Effector memory CD4-positive, alpha-beta T cell (primary cell): ENCODE results near the gene AP1G2.

Experiments
- DNase-seq, 3 donors: peaks; one replicate each; pipeline ENCODE4 v3.0.0-alpha.2; 2020
- H3K27ac ChIP-seq: 2 replicates; pipeline ENCODE4 v1.7.0; 2013; ENCODE audit warnings: mild to moderate bottlenecking, low read length, moderate library complexity; ENCODE audit not compliant: insufficient read depth, poor library complexity, severe bottlenecking
- H3K27me3 ChIP-seq: replicated peaks from 2 replicates; pipeline ENCODE4 v1.7.0; 2013; ENCODE audit warnings: mild to moderate bottlenecking, low read length; ENCODE audit not compliant: insufficient read depth, control insufficient read depth, poor library complexity, severe bottlenecking
- H3K36me3 ChIP-seq: 2 replicates; pipeline ENCODE4 v1.7.0; 2013; ENCODE audit warnings: mild to moderate bottlenecking, low read length, moderate library complexity; ENCODE audit not compliant: control insufficient read depth, insufficient read depth
- H3K4me1 ChIP-seq: 2 replicates; pipeline ENCODE4 v1.7.0; 2013; ENCODE audit warnings: low read length, mild to moderate bottlenecking; ENCODE audit not compliant: control insufficient read depth, insufficient read depth, poor library complexity, severe bottlenecking
- H3K4me3 ChIP-seq: 2 replicates; pipeline ENCODE4 v1.7.0; 2013; ENCODE audit warnings: low read length, low read depth, mild to moderate bottlenecking; ENCODE audit not compliant: insufficient read depth, poor library complexity, severe bottlenecking
- H3K9me3 ChIP-seq: 2 replicates; pipeline ENCODE4 v1.7.0; 2013; ENCODE audit warnings: mild to moderate bottlenecking, low read length, moderate library complexity; ENCODE audit not compliant: control insufficient read depth

AP1G2 gene

GRCh38 chr14:23530375-23531055 lies 37.1 kb downstream of the AP1G2 start:
- Histone ChIP-seq H3K27ac (no peak overlapping the region), H3K27me3 (no peaks in the 10 kb centered on the region), H3K36me3 (no peaks in the 10 kb centered on the region), H3K4me1 (no peaks in the 10 kb centered on the region), H3K9me3 (no peaks in the 10 kb centered on the region), H3K4me3 (no peak overlapping the region)
- DNase-seq, result no peak

GRCh38 chr14:23529016-23529415 lies 38.6 kb downstream of the AP1G2 start:
- DNase-seq, result no peak
- Histone ChIP-seq H3K4me1 (no peaks in the 10 kb centered on the region), H3K27me3 (no peaks in the 10 kb centered on the region), H3K9me3 (no peaks in the 10 kb centered on the region), H3K4me3 (no peak overlapping the region), H3K27ac (no peak overlapping the region), H3K36me3 (no peaks in the 10 kb centered on the region)

DNA sequence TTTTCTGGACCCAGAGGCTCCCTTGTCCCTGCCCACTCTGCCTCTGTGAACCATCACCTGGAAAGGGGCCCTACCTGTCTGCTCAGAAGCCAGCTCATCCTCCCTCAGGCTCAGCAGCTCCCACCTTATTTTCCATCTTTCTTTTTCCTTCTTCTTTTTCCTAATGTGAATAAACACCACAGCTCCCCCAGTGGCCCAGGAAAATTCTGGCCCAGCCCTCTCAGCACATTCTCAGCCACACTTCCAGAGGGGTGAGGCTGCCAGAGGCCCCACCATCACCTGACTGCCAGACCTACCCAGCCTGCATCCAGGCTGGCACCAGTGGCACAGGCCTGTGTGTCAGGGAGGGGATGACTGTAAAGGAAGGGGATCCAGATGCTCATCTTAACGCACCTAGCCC lies 39.0 kb downstream of the AP1G2 start:
- Histone ChIP-seq H3K4me3 (no peak overlapping the region), H3K4me1 (no peaks in the 10 kb centered on the region), H3K27ac (no peak overlapping the region), H3K9me3 (no peaks in the 10 kb centered on the region), H3K27me3 (no peaks in the 10 kb centered on the region), H3K36me3 (no peaks in the 10 kb centered on the region)
- no peak for DNase-seq

GRCh38 chr14:23525611-23526010 lies 42.0 kb downstream of the AP1G2 start:
- no peak for DNase-seq
- Histone ChIP-seq H3K27ac (no peak overlapping the region), H3K4me3 (no peak overlapping the region), H3K27me3 (no peaks in the 10 kb centered on the region), H3K9me3 (no peaks in the 10 kb centered on the region), H3K4me1 (no peaks in the 10 kb centered on the region), H3K36me3 (no peaks in the 10 kb centered on the region)

DNA sequence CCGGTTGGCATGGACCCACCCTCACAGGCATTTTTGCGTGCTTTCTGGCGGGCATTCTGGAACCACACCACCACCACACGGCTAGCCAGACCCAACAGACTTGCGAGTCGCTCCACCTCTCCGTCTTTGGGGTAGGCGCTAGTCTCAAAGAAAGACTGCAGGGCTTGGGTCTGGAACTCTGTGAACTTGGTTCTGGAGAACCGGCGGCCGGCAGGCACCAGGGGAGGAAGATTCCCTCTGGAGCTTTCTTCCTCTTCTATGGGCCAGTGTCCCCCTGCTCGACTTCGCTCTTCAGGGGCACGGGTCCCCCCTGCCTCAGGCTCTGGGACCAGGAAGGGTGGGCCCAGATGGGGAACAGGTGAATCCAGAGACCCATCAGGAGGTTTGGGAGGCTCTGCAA lies 42.6 kb downstream of the AP1G2 start:
- no peak overlapping the region for H3K27ac ChIP-seq
- H3K27me3 ChIP-seq, result no peaks in the 10 kb centered on the region
- H3K9me3 ChIP-seq, result no peaks in the 10 kb centered on the region
- no peak for DNase-seq
- no peaks in the 10 kb centered on the region for H3K4me1 ChIP-seq
- H3K36me3 ChIP-seq, result no peaks in the 10 kb centered on the region
- H3K4me3 ChIP-seq, result no peak overlapping the region

- Histone ChIP-seq H3K9me3 (no peaks in the 10 kb centered on the region), H3K36me3 (no peaks in the 10 kb centered on the region), H3K4me1 (no peaks in the 10 kb centered on the region)
Measured at GRCh38 chr14:23523229-23524016, 44.2 kb downstream of the AP1G2 start.

DNA sequence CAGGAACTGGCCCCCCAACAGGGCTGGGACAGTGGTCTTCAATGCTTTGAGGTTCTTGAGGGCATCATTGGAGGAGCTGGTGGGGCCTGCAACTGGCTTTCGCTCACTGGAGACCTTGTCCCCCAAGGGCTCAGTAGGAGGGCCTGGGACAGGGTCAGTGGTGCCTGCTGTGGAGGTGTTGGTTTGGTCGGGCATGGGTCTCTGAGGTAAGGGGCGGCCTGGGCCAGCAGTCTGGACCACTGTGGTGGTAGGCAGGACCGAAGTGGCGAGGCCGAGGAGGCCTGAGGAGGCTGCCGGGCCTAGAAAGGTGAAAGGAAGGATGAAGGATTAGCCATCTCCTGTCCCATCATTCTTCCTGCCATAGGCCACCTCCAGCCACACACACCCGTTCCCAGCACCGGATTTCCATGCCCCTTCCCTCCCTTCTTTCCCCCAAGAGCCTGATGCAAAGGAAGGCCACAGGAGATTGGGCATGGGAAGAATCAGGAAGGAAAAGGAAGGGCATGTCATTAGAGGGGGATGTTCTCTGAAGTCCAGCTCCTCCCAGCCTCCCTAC lies 44.9 kb downstream of the AP1G2 start:
- no peaks in the 10 kb centered on the region for H3K27me3 ChIP-seq
- no peaks in the 10 kb centered on the region for H3K36me3 ChIP-seq
- no peak for DNase-seq
- H3K27ac ChIP-seq, result no peak overlapping the region
- H3K4me3 ChIP-seq, result no peak overlapping the region
- H3K4me1 ChIP-seq, result no peaks in the 10 kb centered on the region
- no peaks in the 10 kb centered on the region for H3K9me3 ChIP-seq

More at GRCh38 chr14:23523229-23524016, 44.2 kb downstream of the AP1G2 start:
- Histone ChIP-seq H3K27me3 (no peaks in the 10 kb centered on the region), H3K27ac (no peak overlapping the region), H3K4me3 (no peak overlapping the region)
- DNase-seq, result no peak

GRCh38 chr14:23521785-23522640 lies 45.6 kb downstream of the AP1G2 start:
- H3K27ac ChIP-seq, result no peak overlapping the region
- H3K36me3 ChIP-seq, result no peaks in the 10 kb centered on the region
- H3K4me3 ChIP-seq, result no peak overlapping the region
- no peak for DNase-seq
- H3K9me3 ChIP-seq, result no peaks in the 10 kb centered on the region
- no peaks in the 10 kb centered on the region for H3K27me3 ChIP-seq
- no peaks in the 10 kb centered on the region for H3K4me1 ChIP-seq

DNA sequence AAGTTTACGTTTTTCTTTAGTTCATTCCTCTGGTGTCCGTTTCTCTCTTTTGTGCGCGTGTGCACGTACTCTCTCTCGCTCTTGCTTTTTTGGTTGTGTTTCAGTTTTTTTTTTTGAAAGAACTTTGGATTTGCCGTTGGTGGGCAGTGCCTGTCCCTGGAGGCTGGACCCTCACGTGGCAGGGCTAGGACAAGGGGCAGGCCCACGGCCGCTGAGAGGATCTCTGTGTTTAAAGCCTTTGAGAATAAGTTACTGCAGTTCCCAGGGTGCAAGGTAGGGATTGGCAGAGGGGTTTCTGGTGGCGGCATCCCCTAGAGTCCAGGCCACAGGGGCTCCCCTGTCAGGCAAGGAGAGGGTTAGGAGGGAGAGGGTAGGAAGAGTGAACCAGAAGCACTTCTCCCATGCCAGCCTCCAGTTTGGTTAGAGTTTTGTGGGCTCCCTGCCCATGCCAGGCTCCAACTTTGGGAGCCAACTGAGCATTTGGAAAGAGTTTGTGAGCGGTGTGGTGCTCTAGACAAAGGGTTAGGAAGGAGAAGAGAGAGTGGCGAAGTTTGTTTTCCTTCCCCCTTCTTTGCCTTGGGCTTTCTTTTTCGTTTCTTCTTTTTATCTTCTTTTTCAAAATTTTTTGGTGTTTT lies 46.6 kb downstream of the AP1G2 start:
- Histone ChIP-seq H3K9me3 (no peaks in the 10 kb centered on the region), H3K27ac (no peak overlapping the region), H3K4me1 (no peaks in the 10 kb centered on the region), H3K36me3 (no peaks in the 10 kb centered on the region), H3K27me3 (no peaks in the 10 kb centered on the region), H3K4me3 (no peak overlapping the region)
- no peak for DNase-seq
